Right forelimb (tissue), 1 donor: ENCODE data around the gene LRBA.
"Not testable (repeated sequence)": the region's sequence is repeated elsewhere in the genome, so short reads cannot be mapped to it uniquely, and the experiment has no call there.

Source experiments
- DNase-seq: peaks from one replicate; pipeline ENCODE4 v3.0.0-alpha.2; 2018

Gene LRBA

DNA sequence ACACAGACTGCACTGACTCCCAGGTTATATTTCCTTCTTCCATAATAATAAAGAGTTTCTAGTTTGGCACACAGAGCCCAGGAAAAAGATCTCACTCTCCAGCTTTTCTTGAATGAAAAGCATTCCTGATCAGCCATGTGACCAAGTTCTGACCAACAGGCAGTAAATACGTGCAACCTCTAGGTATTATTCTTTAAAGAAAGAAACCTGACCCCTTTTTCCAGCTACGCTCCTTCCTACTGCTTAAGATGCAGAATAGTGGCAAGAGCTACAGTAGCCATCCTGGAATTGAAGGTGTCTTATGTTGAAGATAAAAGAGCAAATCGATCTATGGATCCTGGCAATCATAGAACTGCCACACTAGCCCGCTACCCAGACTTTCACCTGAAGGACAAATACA is 76.7 kb downstream of the LRBA start:
- no peak for DNase-seq

GRCh38 chr4:150934022-150934421 is 81.1 kb downstream of the LRBA start:
- no peak for DNase-seq

DNA sequence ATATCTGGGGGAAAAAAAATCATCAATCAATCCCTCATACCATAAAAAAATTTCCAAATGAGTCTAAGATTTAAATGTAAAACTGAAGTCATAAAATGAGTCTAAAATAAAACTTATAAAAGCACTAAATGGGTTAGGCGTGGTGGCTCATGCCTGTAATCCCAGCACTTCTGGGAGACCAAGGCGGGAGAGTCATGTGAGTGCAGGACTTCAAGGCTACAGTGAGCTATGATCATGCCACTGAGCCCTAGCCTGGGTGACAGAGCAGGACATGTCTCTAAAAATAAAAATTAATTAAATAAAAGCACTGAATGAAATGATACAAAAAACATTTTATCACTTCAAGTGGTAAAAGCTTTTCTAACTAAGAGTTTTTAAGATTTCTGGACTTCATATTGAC is 83.3 kb downstream of the LRBA start:
- DNase-seq: no peak

DNA sequence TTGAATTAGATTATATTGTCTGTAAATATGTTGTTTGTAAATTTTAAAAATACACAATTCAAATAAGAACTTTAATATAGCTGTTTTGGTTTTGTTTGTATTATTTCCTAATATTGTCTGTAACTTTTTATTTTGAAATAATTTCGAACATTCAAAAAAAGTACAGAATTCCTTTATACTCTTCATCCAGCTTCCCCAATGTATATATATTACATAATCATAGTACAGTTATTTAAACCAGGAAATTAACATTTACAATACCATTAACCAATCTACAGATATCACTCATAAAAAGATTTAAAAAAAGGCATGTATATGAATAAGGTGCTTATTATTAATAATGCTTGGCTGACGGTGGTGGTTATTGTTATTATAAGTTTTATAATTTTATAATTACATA is 84.1 kb downstream of the LRBA start:
- no peak for DNase-seq

- no peak for DNase-seq
These were observed 91.1 kb downstream of the LRBA start for GRCh38 chr4:150923945-150924344.

- not testable (repeated sequence) for DNase-seq
These were observed 93.6 kb downstream of the LRBA start for GRCh38 chr4:150921486-150921885.

GRCh38 chr4:150918562-150918961 is 96.5 kb downstream of the LRBA start:
- not testable (repeated sequence) for DNase-seq

GRCh38 chr4:150911326-150911725 is 103.8 kb downstream of the LRBA start:
- DNase-seq: no peak

GRCh38 chr4:150909116-150909515 is 106.0 kb downstream of the LRBA start:
- DNase-seq: no peak

DNA sequence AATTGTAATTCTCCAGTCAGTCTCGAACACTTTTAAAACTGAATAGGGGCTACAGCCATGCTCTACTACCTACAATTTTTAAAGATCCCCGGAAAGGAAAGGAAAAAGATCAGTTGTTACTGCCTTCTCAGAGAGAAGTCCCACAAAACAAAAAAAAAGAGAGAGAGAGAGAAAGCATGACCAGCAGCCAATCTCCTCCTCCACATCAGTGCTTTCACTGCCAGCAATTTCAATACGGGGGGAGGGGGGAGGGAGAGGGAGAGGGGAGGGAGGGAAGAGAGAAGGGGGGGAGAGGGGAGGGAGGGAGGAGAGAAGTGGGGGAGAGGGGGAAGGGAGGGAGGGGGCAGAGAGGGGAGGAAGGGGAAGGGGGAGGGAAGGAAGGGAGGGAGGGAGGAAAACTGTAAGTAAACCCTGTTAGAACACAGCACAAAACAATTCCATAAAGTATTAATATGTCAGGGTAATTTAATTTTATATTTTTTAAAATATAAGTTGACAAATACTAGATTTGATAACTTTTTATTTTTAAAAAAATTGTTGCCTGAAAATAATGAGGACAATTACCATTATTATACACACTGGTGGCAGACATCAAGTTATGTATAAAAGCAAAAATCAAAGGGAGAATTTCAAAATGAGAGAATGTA is 108.0 kb downstream of the LRBA start:
- no peak for DNase-seq

DNA sequence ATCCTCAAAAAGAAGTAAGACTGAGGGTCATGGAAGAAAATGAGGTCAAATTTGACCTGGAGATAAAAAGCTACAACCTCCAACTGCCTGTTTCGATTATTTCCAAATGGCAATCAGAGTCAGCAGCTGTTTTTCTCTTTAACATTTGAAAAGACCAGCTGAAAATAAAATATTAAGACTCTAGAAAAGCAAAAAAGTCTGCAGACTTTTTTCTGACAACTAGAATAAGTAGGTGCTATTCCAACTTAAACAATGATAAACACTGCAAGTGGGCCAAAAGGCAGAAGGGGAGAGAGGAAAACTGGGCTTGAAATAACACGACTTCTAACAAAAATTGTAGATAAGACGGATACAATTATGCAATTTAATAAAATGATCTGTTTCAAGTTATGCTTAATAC is 110.4 kb downstream of the LRBA start:
- DNase-seq: no peak

DNA sequence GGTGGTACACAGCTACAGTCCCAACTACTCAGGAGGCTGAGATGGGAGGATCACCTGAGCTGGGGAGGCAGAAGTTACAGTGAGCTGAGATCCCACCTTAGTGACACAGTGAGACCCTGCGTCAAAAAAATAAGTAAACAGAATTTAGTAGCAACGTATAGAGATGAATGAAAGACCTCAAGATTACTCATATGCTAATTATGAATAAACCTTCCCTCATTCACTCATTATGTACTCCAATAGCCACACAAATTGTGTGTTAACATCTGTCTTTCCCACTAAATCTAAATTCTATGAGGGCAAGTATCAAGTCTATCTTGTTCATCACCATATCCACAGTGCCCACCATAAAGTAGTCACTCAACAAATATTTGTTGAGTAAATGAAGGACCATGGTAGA is 111.5 kb downstream of the LRBA start:
- no peak for DNase-seq

DNA sequence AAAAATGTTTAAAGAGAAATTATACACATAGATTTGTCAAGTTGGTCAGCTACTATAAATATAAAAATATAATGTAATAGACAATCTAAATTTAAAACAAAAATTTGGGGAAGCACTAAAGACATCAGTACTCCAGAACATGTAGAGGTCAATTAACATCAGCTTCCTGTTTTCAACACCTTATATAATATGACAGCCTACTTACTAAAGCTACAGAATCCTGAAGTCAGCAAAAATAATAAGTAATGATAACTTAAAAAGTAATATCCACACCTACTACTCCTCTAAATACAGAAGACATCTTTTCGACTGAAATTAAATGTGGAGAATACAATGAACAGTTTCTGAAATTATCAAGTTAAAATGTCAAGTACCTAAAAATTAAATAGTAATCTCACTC is 118.6 kb downstream of the LRBA start:
- DNase-seq: no peak

- no peak for DNase-seq
These were observed 124.8 kb downstream of the LRBA start for GRCh38 chr4:150890246-150890645.

DNA sequence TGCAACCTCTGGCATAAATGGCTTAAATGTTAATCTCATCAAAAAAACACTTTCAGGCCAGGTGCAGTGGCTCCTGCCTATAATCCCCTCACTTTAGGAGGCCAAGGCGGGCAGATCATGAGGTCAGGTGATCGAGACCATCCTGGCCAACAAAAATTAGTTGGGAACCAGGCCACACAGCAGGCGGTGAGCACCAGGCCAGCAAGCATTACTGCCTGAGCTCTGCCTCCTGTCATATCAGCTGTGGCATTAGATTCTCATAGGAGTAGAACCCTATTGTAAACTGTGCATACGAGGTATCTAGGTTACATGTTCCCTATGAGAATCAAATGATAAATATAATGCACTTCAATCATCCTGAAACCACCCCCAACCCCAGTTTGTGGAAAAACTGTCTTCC is 125.8 kb downstream of the LRBA start:
- no peak for DNase-seq

- no peak for DNase-seq
These were observed 126.5 kb downstream of the LRBA start for GRCh38 chr4:150888625-150889024.

- DNase-seq: no peak
These were observed 126.9 kb downstream of the LRBA start for GRCh38 chr4:150888217-150888616.

DNA sequence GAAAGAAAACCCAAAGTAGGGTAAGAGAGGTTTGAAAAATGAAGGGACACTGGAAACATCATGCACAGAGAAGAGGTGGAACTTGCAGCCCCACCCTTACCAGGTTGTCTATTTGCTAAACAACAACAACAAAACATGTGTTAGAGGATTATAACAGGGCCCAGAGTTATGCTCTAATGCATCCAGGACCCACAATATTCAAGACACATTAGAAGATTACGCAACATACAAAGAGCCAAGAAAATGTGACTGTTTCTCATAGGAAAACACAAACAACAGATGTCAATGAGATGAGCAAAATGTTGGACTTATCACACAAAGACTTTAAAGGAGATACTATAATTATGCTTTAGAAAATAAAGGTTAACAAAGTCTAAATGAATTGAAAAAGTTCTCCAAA is 128.5 kb downstream of the LRBA start:
- DNase-seq: no peak

DNA sequence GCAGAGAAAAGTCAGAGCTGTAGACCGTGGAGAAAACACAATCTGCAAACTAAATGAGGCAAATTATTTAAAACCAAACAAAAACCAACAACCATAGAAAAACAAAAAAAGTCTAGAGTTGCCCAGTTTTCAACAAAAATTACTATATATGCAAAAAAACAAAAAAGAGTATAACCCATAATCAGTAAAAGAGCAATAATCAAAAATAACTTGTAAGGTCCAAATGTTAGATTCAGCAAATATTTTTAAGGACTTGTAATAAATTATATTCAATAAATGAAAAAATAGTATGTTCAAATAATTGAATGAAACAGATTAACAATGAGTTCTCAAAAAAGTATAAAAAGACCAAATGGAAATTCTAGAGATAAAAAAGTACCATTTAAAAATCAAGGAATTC is 130.5 kb downstream of the LRBA start:
- DNase-seq: no peak

- DNase-seq: no peak
These were observed 139.7 kb downstream of the LRBA start for GRCh38 chr4:150875367-150875766.

DNA sequence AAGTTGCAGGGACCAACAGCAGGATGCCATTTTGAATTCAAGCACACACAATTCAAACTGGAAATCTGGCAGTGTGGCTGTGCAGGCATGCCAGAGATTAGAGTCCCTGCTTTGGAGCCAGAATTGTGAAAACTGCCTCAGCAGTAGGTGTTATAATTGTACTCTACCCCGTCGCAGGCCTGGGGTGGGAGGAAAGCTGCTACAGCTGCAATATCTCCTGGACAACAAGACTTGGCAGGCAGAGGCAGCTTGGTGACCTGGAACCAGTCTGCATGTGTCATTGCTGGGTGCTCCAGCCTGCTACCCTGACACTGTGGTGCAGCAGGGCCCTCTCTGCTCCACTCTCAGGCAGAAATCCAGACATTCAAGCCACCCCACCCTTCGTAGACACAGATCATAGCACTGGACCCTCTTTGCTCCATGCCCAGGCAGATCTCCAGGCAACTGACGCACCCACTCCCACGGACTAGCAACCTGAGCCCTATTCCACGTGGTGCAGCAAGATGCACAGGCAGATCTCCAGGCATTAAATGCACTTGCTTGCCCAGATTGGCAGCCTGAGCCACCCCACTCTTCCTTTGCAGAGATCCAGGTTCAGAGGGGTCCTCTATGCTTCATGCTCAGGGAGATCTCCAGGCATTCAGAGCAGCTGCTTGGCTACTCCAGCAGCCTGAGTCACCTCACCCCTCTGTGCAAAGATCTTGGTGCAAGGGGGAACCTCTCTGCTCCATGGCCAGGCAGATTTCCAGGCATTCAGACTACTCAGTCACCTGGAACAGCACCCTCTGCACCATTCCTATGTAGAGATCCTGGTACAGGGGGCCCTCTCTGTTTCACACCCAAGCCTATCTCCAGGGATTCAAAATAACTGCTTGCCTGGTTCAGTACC is 140.5 kb downstream of the LRBA start:
- no peak for DNase-seq

GRCh38 chr4:150867148-150867547 is 147.9 kb downstream of the LRBA start:
- DNase-seq: no peak

- no peak for DNase-seq
These were observed 151.6 kb downstream of the LRBA start for GRCh38 chr4:150863456-150863855.

- DNase-seq: no peak
These were observed 152.3 kb downstream of the LRBA start for GRCh38 chr4:150862829-150863228.

- no peak for DNase-seq
These were observed 155.6 kb downstream of the LRBA start for GRCh38 chr4:150859453-150859852.
